Sigmoid colon (tissue), 4 donors: ENCODE measurements around the gene IKZF4.

Experiments
- CTCF ChIP-seq, 4 experiments: fragments of 450-650 bp in 3 of 4; fragments of 200-600 bp in 1 of 4; IDR thresholded peaks; one replicate each; pipeline ENCODE4 v1.5.1; 2016 to 2019; ENCODE audit warnings: antibody characterized with exemption in 4 of 4, mild to moderate bottlenecking in 3 of 4, moderate library complexity in 2 of 4
- POLR2AphosphoS5 ChIP-seq, 4 donors: sonication (generic); formaldehyde crosslinking; IDR thresholded peaks; one replicate each; pipeline ENCODE4 v1.6.1; 2017; ENCODE audit warnings: antibody characterized with exemption in 4 of 4

GRCh38 chr12:56029166-56029519 is 8.3 kb downstream of the IKZF4 start:
- no peak for TF ChIP-seq CTCF (IDR thresholded peaks at IDR 0.05)
- TF ChIP-seq POLR2AphosphoS5 (IDR thresholded peaks at IDR 0.05) = no peak
